Caco-2 (cell line): Measurements from ENCODE around the gene SLC6A6. TPM values are rescaled to one million over a fixed set of nuclear protein-coding genes. Genes with fewer than 3 reads are reported as not detected.
A peak's percentile ranks its signal among the peaks of the same experiment; 100 is the strongest.

Source experiments
- BruUV-seq: library from RNA; stranded (reverse); fragments of 400-500 nt; replicated peaks from 2 replicates; lab custom pipeline; 2021; lab: Mats Ljungman, UMichigan
- CTCF ChIA-PET: fragments of 300-600 bp; sonication (Branson Sonifier 250); formaldehyde crosslinking; loops from one replicate; lab custom pipeline; 2022; ENCODE audit warnings: antibody characterized with exemption; lab: Charles Lee
- POLR2A ChIA-PET: fragments of 300-600 bp; sonication (Branson Sonifier 250); formaldehyde crosslinking; loops from one replicate; lab custom pipeline; 2022; ENCODE audit warnings: antibody characterized with exemption; lab: Charles Lee
- DNase-seq, 2 experiments: peaks; one replicate each; pipeline versions ENCODE4 v3.0.0 to v3.0.0-alpha.2; 2020 to 2022
- H3K27me3 ChIP-seq: replicated peaks from 2 replicates; pipeline ENCODE4 v1.6.0; 2011; ENCODE audit warnings: low read length; ENCODE audit not compliant: control insufficient read depth, insufficient read depth
- H3K36me3 ChIP-seq: 2 replicates; pipeline ENCODE4 v1.5.1; 2011; ENCODE audit warnings: low read length; ENCODE audit not compliant: control insufficient read depth, insufficient read depth
- H3K4me1 ChIP-seq: fragments of 250-450 bp; sonication (Bioruptor Pico); 2 replicates; pipeline ENCODE4 v1.5.1; 2020; ENCODE audit warnings: mild to moderate bottlenecking
- H3K4me3 ChIP-seq: 2 replicates; pipeline ENCODE4 v1.5.1; 2011; ENCODE audit warnings: low read depth, mild to moderate bottlenecking, control low read depth, low read length
- H3K9me3 ChIP-seq: fragments of 250-450 bp; sonication (Bioruptor Pico); 2 replicates; pipeline ENCODE4 v1.5.1; 2020; ENCODE audit warnings: mild to moderate bottlenecking, moderate library complexity
- H3K27ac Mint-ChIP-seq: one replicate; pipeline ENCODE4 v1.8.0; 2022; ENCODE audit warnings: mixed read lengths; ENCODE audit not compliant: unreplicated experiment
- H3K27me3 Mint-ChIP-seq: one replicate; pipeline ENCODE4 v1.8.0; 2022; ENCODE audit warnings: mixed read lengths; ENCODE audit not compliant: insufficient read depth, unreplicated experiment
- H3K36me3 Mint-ChIP-seq: one replicate; pipeline ENCODE4 v1.8.0; 2022; ENCODE audit warnings: mild to moderate bottlenecking, mixed read lengths; ENCODE audit not compliant: insufficient read depth, unreplicated experiment
- H3K4me1 Mint-ChIP-seq: one replicate; pipeline ENCODE4 v1.8.0; 2022; ENCODE audit warnings: low read depth, mixed read lengths; ENCODE audit not compliant: unreplicated experiment
- H3K4me3 Mint-ChIP-seq: one replicate; pipeline ENCODE4 v1.8.0; 2022; ENCODE audit warnings: mild to moderate bottlenecking, moderate library complexity, mixed read lengths; ENCODE audit not compliant: unreplicated experiment
- H3K9me3 Mint-ChIP-seq: one replicate; pipeline ENCODE4 v1.8.0; 2022; ENCODE audit warnings: mixed read lengths; ENCODE audit not compliant: unreplicated experiment
- intact Hi-C: fragments of 100-400 bp; cut with micrococcal nuclease; formaldehyde crosslinking; loops from one replicate; pipeline ENCODE4 v1.10.0; 2022; ENCODE audit not compliant: unreplicated experiment
- total RNA-seq: library from RNA; stranded (reverse); gene quantifications from 2 replicates; pipeline ENCODE4 v1.2.3, GENCODE V29; 2022
- TF ChIP-seq, protein P1 (sequence below), 2 experiments: fragments of 200-600 bp in 1 of 2; IDR thresholded peaks; 1 replicate in 1 of 2; 2 replicates in 1 of 2; pipeline versions ENCODE4 v1.5.1 to v1.8.0; 2011 to 2022; ENCODE audit warnings: antibody characterized with exemption in 1 of 2, control low read depth in 1 of 2, inconsistent platforms in 1 of 2, low read depth in 1 of 2, low read length in 1 of 2, mild to moderate bottlenecking in 1 of 2, moderate library complexity in 1 of 2; ENCODE audit not compliant: insufficient read depth in 1 of 2, severe bottlenecking in 1 of 2, unreplicated experiment in 1 of 2

SLC6A6 gene
- total RNA-seq, 1 experiment from 2014 or later, result 49.6 TPM

DNA sequence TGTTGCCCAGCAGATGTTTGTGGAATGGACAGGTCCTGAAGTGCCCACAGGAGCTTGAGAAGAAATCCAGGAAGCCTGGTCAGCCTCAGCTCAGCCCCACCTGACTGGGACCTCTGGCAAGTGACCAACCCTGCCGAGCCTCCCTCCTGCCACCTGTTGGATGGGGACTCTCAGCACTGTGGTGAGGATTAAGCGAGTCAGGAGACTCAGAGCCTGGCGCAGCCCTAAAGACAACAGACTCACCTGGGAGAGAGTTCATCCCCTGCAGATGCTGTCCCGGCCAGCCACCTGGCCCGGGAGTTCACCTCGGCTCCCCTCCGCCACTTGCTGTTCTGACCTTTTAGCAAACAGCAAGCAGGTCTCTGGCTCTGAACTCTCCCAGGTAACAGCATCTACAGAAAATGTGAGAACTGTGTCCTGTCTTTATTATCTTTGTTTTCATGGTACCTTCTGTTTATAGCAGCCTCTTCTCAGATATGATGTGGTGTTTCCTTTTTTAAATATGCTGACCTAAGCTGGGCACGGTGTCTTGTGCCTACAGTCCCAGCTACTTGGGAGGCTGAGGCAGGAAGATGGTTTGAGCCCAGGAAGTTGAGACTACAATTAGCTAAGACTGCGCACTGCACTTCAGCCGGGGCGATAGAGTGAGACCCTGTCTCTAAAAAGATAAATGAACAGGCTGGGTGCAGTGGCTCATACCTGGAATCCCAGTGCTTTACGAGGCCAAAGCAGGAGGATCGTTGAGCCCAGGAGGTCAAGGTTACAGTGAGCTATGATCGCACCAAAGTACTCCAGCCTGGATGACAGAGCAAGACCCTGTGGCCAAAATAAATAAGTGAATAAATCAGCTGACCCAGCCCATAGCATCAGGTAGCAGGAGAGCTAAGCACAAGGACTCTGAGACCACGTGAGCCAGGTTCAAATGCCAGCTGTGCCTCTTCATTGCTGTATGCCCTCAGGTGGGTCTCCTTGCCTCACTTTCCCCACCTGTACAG, 32.4 kb upstream of the SLC6A6 start:
- no peak overlapping the region for H3K4me3 Mint-ChIP-seq
- no peaks in the 10 kb centered on the region for H3K9me3 Mint-ChIP-seq
- intact Hi-C loops, result loop anchor here (1.0 to 2.0 kb wide), 2 partner anchors 79 to 109 kb away; no protein-coding TSS in a partner anchor
- no peaks in the 10 kb centered on the region for H3K36me3 Mint-ChIP-seq
- Histone ChIP-seq H3K36me3 (no peaks in the 10 kb centered on the region), H3K4me3 (no peak overlapping the region), H3K9me3 (no peaks in the 10 kb centered on the region), H3K27me3 (no peaks in the 10 kb centered on the region), H3K4me1 (peaks cover 44% of the 10 kb centered on the region)
- H3K27me3 Mint-ChIP-seq, result no peaks in the 10 kb centered on the region
- peak overlapping the region; percentile 26 for H3K27ac Mint-ChIP-seq
- DNase-seq, result peak; percentile 75
- ChIA-PET CTCF (interaction anchor here (0.5 to 2.0 kb wide), 8 partner anchors 17 to 166 kb away, joined by 3 to 13 read pairs (median 4); no protein-coding TSS in a partner anchor), POLR2A (no interaction called here)
- H3K4me1 Mint-ChIP-seq, result peaks cover 41% of the 10 kb centered on the region
- TF ChIP-seq, protein P1, sequence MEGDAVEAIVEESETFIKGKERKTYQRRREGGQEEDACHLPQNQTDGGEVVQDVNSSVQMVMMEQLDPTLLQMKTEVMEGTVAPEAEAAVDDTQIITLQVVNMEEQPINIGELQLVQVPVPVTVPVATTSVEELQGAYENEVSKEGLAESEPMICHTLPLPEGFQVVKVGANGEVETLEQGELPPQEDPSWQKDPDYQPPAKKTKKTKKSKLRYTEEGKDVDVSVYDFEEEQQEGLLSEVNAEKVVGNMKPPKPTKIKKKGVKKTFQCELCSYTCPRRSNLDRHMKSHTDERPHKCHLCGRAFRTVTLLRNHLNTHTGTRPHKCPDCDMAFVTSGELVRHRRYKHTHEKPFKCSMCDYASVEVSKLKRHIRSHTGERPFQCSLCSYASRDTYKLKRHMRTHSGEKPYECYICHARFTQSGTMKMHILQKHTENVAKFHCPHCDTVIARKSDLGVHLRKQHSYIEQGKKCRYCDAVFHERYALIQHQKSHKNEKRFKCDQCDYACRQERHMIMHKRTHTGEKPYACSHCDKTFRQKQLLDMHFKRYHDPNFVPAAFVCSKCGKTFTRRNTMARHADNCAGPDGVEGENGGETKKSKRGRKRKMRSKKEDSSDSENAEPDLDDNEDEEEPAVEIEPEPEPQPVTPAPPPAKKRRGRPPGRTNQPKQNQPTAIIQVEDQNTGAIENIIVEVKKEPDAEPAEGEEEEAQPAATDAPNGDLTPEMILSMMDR (IDR thresholded peaks at IDR 0.05; ENCODE audit: insufficient read depth in 1 of 2, low read depth in 1 of 2, low read length in 1 of 2, severe bottlenecking in 1 of 2, unreplicated experiment in 1 of 2), result peak in 1 of 2 experiments; percentile 77
- no TSS peak for BruUV-seq

DNA sequence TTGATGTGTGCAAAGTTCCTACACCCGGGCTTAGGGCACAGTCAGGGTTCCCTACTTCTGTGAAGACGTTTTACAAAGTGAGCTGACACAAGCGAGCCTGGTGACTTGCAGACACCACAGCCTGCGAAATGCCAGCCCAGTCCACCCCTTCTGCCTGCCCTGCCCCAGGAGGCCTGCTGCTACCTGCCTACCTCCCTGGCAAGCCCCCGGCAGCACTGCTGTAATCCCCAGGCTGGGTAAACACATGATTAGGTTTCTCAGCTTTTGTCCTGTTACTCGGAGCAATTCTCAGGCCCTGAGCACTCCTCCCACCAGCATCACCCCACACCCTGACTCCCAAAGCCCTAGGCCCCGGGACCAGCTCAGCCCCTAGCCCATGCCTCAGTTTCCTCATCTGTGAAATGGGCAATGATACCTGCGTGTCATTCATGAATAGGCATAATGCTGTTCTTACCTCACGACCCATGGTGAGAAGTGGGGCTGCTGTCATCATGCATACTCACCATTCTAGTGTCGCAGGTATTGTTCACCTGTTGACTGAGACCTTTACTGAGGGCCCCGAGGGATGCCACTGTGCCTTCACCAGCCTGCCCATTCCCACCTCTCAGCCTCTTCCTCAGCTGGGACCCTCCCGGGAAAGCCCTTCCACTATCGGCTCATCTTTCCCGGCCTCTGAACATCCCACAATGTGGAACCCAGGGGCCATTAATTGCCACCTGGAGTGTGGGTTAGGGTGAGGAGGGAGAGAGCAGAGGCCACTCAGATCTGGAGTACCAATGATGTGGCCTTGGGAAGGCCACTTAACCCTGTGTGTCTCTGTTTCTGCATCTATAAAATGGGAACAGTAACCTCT, 31.5 kb upstream of the SLC6A6 start:
- ChIA-PET CTCF (interaction anchor here (1.7 to 2.0 kb wide), 2 partner anchors 94 to 110 kb away, joined by 4 to 5 read pairs; no protein-coding TSS in a partner anchor), POLR2A (no interaction called here)
- Mint-ChIP-seq H3K27ac (peak overlapping the region; percentile 56), H3K9me3 (no peaks in the 10 kb centered on the region), H3K4me3 (no peak overlapping the region), H3K4me1 (peaks cover 37% of the 10 kb centered on the region), H3K36me3 (no peaks in the 10 kb centered on the region), H3K27me3 (no peaks in the 10 kb centered on the region)
- Histone ChIP-seq H3K36me3 (no peaks in the 10 kb centered on the region), H3K27me3 (no peaks in the 10 kb centered on the region), H3K9me3 (no peaks in the 10 kb centered on the region), H3K4me1 (peaks cover 45% of the 10 kb centered on the region), H3K4me3 (no peak overlapping the region)
- BruUV-seq, result no TSS peak
- TF ChIP-seq, protein P1 (IDR thresholded peaks at IDR 0.05; ENCODE audit: insufficient read depth in 1 of 2, low read depth in 1 of 2, low read length in 1 of 2, severe bottlenecking in 1 of 2, unreplicated experiment in 1 of 2), result no peak
- DNase-seq, result no peak
- intact Hi-C loops, result no loop called here
